Stomach (tissue), 9 donors: ENCODE measurements around the gene SH3BP4. TPM values are rescaled to one million over a fixed set of nuclear protein-coding genes. Genes with fewer than 3 reads are reported as not detected.

Experiments used
- DNase-seq, 2 donors: peaks; one replicate each; pipeline versions ENCODE4 v3.0.0 to v3.0.0-alpha.2; 2013 to 2019
- H3K27ac ChIP-seq, 5 donors: fragments of 200-600 bp in 4 of 5; sonication (generic) in 4 of 5; one replicate each; pipeline ENCODE4 v1.5.1; 2013 to 2019; ENCODE audit warnings: mild to moderate bottlenecking in 1 of 5, moderate library complexity in 1 of 5
- H3K27me3 ChIP-seq, 3 donors: fragments of 200-600 bp; sonication (generic); one replicate each; pipeline ENCODE4 v1.5.1; 2017 to 2019; ENCODE audit warnings: mixed run types in 1 of 3
- H3K36me3 ChIP-seq, 4 donors: fragments of 200-600 bp; sonication (generic); 1 replicate in 3 of 4; 2 replicates in 1 of 4; pipeline ENCODE4 v1.5.1; 2016 to 2019
- H3K4me1 ChIP-seq, 4 donors: fragments of 200-600 bp; sonication (generic); one replicate each; pipeline ENCODE4 v1.5.1; 2016 to 2019
- H3K4me3 ChIP-seq, 4 donors: fragments of 200-600 bp; sonication (generic) in 3 of 4; one replicate each; pipeline ENCODE4 v1.5.1; 2016 to 2019; ENCODE audit warnings: mild to moderate bottlenecking in 1 of 4
- H3K9me3 ChIP-seq, 4 donors: fragments of 200-600 bp; sonication (generic); one replicate each; pipeline ENCODE4 v1.5.1; 2016 to 2019
- EP300 ChIP-seq: sonication (generic); formaldehyde crosslinking; IDR thresholded peaks from one replicate; pipeline ENCODE4 v1.6.1; 2017; ENCODE audit warnings: antibody characterized with exemption
- POLR2A ChIP-seq, 4 donors: fragments of 450-650 bp; IDR thresholded peaks; one replicate each; pipeline ENCODE4 v1.6.1; 2016; ENCODE audit warnings: antibody characterized with exemption in 4 of 4, control low read depth in 2 of 4, mild to moderate bottlenecking in 1 of 4, moderate library complexity in 1 of 4
- POLR2AphosphoS5 ChIP-seq, 3 donors: sonication (generic); formaldehyde crosslinking; IDR thresholded peaks; one replicate each; pipeline ENCODE4 v1.6.1; 2016; ENCODE audit warnings: antibody characterized with exemption in 3 of 3
- WGBS, 5 donors: extraction: QIAGEN DNeasy Blood & Tissue Kit in 3 of 5; methylation state at CpG; one replicate each; pipeline versions ENCODE4 v1.1.5 to v1.1.7; 2013 to 2018; 5-methylcytosine and 5-hydroxymethylcytosine counted together
- intact Hi-C: fragments of 100-400 bp; cut with DNase I; formaldehyde crosslinking; loops from one replicate; pipeline ENCODE4 v1.15.1; 2023; ENCODE audit warnings: low total_unique reads
- polyA plus RNA-seq, 3 donors: library from polyadenylated mRNA; stranded (reverse); fragments of 200-250 nt; gene quantifications; one replicate each; pipeline ENCODE4 v1.2.3, GENCODE V29; 2013
- total RNA-seq, 5 donors: library from RNA; depleted of rRNA; stranded (reverse); fragments of >200 nt; gene quantifications; one replicate each; pipeline versions ENCODE4 v1.1.0 to v1.2.3, GENCODE V29; 2014 to 2016
- TF ChIP-seq, protein P1 (sequence below), 7 experiments: fragments of 450-650 bp in 4 of 7; fragments of 200-600 bp in 3 of 7; sonication (generic) in 3 of 7; IDR thresholded peaks; one replicate each; pipeline ENCODE4 v1.5.1; 2016 to 2019; ENCODE audit warnings: antibody characterized with exemption in 7 of 7, control low read depth in 2 of 7, mild to moderate bottlenecking in 1 of 7
- donor health status: healthy with polysubstance abuse.
- donor health status: Bipolar disorder and iron deficiency.
- donor health status: healthy.

Gene SH3BP4
- total and polyA plus RNA-seq, 8 donors: 10.2 to 54.0 (median 18.8) TPM

DNA sequence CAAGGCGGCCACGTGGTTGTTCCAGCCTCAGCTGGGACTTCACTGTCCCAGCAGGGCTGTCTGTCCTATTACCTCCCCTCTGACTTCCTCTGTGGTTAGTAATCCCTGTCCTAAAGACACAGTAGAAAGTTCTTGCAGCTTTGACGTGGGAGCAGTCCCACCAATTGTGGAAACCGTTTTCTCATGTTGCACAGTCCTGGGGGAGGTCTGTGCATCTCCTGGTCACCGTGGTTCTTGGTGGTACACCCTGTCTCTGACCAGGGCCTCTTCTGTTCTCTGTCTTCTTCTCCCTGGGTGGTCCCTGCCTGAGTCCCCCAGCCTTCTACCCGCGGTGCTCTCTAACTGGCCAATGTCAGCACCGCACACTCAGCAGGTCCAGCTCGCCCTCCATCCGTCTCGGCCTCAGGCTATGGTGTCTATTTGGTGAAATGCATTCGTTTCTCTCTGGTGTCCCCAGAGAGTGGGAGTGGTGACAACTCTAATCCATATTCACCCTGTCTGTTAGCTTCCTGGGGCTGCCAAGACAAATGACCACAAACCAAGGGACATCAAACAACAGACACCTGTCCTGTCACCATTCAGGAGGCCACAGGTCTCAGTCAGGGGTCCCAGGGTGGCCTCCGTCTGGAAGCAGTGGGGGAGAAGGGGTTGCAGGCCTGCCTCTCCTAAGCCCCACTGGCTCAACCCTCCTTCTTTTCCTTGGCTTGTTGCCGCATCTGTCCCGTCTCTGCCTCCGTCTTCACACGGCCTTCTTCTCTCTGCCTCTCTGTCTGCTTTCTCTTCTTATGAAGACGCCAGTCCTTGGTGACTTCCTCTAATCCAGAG lies 99.8 kb downstream of the SH3BP4 start:
- peaks cover 25 to 51% (median 40%) of the 10 kb centered on the region in 4 donors for H3K36me3 ChIP-seq
- H3K4me3 ChIP-seq: no peak overlapping the region
- H3K27ac ChIP-seq: peak overlapping the region; percentile 16 to 86 (median 78)
- intact Hi-C loops: no loop called here
- DNase-seq: peak; percentile 10 to 24
- peaks cover 24 to 65% (median 40%) of the 10 kb centered on the region in 4 donors for H3K4me1 ChIP-seq
- H3K9me3 ChIP-seq: no peaks in the 10 kb centered on the region
- WGBS, 5 donors: 71 to 79% (median 74%) methylated on average over 18 of the region's 18 CpGs
- H3K27me3 ChIP-seq: no peaks in the 10 kb centered on the region
- TF ChIP-seq POLR2AphosphoS5 (IDR thresholded peaks at IDR 0.05) (no peak), POLR2A (IDR thresholded peaks at IDR 0.05) (no peak), EP300 (no peak)
- TF ChIP-seq, protein P1, sequence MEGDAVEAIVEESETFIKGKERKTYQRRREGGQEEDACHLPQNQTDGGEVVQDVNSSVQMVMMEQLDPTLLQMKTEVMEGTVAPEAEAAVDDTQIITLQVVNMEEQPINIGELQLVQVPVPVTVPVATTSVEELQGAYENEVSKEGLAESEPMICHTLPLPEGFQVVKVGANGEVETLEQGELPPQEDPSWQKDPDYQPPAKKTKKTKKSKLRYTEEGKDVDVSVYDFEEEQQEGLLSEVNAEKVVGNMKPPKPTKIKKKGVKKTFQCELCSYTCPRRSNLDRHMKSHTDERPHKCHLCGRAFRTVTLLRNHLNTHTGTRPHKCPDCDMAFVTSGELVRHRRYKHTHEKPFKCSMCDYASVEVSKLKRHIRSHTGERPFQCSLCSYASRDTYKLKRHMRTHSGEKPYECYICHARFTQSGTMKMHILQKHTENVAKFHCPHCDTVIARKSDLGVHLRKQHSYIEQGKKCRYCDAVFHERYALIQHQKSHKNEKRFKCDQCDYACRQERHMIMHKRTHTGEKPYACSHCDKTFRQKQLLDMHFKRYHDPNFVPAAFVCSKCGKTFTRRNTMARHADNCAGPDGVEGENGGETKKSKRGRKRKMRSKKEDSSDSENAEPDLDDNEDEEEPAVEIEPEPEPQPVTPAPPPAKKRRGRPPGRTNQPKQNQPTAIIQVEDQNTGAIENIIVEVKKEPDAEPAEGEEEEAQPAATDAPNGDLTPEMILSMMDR (IDR thresholded peaks at IDR 0.05): no peak

DNA sequence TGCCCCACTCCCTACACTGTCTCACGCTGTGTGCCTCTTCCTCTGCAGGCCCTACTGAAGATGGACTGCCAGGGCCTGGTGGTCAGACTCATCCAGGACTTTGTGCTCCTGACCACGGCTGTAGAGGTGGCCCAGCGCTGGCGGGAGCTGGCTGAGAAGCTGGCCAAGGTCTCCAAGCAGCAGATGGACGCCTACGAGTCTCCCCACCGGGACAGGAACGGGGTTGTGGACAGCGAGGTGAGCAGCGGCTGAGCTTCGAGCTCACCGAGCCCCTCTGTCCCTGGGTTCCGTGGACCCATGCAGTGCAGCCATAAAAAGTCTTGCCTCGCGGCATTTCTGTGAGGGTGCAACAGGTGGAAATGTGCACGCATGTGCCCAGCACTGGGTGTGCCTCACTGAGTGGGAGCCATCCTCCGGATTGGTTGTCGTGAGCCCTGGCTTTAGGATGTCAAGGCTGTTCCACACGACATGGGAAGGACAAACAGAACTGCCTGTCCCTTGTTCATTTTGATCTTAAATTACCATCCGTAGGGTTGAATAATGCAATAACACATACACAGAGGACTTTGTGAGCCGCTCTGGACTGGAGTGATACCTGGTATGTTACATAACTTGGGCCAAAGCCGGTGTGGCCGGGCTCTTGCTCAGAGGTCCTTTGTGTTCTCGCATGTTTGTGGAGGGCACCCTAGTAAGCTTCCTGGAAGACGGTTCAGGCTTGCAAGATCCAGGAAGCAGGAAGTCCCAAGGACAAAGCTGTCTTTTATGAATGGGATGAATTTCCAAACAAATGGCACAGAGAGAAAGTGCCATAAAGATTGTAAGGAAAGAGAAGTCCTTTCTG lies 100.9 kb downstream of the SH3BP4 start:
- Histone ChIP-seq H3K4me1 (peaks cover 24 to 59% (median 37%) of the 10 kb centered on the region in 4 donors), H3K27ac (peak overlapping the region in 3 of 5 donors; percentile 26 to 86 (median 84)), H3K27me3 (no peaks in the 10 kb centered on the region), H3K9me3 (no peaks in the 10 kb centered on the region), H3K4me3 (no peak overlapping the region), H3K36me3 (peaks cover 25 to 43% (median 37%) of the 10 kb centered on the region in 4 donors)
- 79 to 89% (median 82%) methylated on average over 25 of the region's 25 CpGs for WGBS, 5 donors
- TF ChIP-seq POLR2AphosphoS5 (IDR thresholded peaks at IDR 0.05) (no peak), POLR2A (IDR thresholded peaks at IDR 0.05) (no peak), EP300 (no peak)
- TF ChIP-seq, protein P1 (IDR thresholded peaks at IDR 0.05): no peak
- intact Hi-C loops: no loop called here
- peak in 1 of 2 donors; percentile 24 for DNase-seq

DNA sequence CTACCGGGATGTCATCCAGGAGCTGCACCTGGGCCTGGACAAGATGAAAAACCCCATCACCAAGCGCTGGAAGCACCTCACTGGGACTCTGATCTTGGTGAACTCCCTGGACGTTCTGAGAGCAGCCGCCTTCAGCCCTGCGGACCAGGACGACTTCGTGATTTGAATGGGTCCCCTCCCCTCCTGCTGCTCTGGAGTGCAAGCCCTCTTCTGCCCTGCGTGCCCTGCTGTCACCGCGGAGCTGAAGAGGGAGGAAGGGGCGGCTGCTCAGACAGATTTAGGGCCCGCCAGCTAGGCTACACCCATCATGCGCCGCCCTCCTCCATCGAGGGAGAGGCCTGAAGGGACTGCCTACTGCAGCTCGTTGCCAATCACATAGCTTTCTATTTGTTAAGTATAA lies 101.8 kb downstream of the SH3BP4 start:
- 76 to 86% (median 79%) methylated on average over 16 of the region's 16 CpGs for WGBS, 5 donors
- peaks cover 25 to 43% (median 37%) of the 10 kb centered on the region in 4 donors for H3K36me3 ChIP-seq

More for the DNA sequence above, 101.8 kb downstream of the SH3BP4 start:
- H3K27ac ChIP-seq: no peak overlapping the region
- peaks cover 22 to 50% (median 29%) of the 10 kb centered on the region in 4 donors for H3K4me1 ChIP-seq
- no peak for DNase-seq
- intact Hi-C loops: no loop called here
- no peaks in the 10 kb centered on the region for H3K9me3 ChIP-seq
- no peak overlapping the region for H3K4me3 ChIP-seq
- TF ChIP-seq EP300 (no peak), POLR2AphosphoS5 (IDR thresholded peaks at IDR 0.05) (no peak), POLR2A (IDR thresholded peaks at IDR 0.05) (no peak)
- TF ChIP-seq, protein P1 (IDR thresholded peaks at IDR 0.05): no peak
- no peaks in the 10 kb centered on the region for H3K27me3 ChIP-seq
